Fibroblast of the conjunctiva (primary cell): ENCODE measurements around the gene CASZ1.

Source experiments
- DNase-seq: peaks from one replicate; pipeline ENCODE4 v3.0.0-alpha.2; 2010; ENCODE audit warnings: low read depth

The CASZ1 gene

DNA sequence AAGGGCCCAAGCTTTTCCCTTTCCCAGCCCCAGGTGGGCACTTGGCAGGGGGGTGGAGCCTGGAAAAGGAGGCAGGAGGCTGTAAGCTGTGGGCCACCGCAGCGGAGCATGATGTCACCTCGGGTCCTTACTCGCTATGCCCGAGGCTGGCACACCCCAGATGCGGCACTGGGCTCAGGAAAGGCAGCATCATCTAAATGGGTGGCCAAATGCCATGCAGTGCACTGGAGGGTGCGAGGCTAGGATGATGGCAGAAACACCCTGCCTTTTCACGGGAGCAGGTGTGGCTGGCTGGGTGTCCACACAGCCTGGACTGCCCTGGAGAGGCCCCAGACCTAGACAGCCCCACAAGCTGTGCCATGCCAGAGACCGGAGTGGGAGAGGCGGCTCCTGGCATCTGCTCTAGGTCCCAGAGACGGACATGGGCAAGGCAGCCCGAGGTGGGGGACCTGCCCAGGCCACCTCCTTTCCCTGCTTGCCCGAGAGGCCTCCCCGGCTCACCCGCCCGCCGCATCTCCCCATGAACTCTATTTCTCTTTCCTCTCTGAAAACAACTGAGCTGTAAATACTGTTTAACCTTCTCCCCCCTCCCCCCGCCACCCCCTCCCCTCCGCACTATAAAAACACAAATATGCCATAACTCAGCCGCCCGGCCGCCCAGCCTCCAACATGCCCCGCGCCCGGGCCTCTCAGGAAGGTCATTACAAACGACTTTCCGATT, 124.7 kb downstream of the CASZ1 start:
- DNase-seq, result no peak

DNA sequence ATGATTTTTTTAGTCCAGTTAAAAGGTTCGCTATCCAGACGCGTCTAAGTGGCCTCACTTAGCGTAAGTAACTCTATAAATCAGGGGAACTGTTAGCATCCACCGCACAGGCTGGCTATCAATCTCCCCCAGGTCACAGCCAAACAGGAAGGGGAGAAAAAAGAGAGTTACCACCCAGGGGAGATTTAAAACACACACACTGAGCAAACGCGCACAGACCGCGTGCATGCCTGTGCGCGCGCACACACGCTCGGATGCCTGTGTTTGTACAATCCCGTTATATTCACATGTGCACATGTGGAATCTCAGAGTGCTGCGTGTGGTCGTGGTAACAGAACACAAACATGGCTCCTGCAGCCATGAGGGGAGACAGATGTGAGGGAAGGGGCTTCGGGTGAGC, 125.4 kb downstream of the CASZ1 start:
- DNase-seq, result no peak

DNA sequence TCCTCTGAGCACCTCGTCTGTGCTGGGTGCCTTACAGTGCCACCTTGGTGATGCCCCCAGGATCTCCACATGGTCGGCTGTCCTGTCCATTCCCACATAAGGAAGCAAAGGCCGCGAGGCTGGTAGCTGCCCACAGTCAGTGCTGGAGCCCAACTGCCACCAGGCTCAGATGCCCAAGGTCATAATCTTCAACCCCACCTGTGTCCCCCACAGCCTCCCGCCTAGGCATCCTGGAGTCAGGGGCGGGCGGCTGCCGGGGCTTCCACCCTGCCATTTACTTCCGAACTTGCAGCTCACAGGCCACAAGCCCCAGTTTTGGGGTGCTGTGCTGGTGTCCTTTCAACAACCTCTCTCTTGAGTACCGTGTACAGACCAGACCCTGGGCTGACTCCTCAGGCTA, 126.3 kb downstream of the CASZ1 start:
- DNase-seq, result no peak

DNA sequence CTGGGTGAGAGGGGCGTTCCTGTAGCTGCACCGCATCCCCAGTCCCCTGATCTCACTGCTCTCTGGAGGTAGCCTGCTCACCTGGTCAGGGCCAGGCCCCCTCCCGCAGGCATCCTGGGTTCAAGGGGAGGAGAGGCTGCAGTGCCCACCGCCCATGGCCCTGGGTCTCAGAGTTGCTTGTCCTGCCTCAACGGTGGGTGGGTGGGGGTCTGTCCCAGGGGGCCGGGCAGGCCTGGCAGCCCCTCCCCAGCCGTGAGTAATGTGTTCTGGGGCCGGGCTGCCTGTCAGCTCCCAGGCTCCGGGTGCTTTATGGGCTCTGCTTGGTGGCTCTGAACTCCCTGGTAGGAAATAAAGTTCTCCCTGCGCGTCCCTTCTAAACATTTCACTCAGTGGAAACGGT, 126.9 kb downstream of the CASZ1 start:
- DNase-seq, result no peak

DNA sequence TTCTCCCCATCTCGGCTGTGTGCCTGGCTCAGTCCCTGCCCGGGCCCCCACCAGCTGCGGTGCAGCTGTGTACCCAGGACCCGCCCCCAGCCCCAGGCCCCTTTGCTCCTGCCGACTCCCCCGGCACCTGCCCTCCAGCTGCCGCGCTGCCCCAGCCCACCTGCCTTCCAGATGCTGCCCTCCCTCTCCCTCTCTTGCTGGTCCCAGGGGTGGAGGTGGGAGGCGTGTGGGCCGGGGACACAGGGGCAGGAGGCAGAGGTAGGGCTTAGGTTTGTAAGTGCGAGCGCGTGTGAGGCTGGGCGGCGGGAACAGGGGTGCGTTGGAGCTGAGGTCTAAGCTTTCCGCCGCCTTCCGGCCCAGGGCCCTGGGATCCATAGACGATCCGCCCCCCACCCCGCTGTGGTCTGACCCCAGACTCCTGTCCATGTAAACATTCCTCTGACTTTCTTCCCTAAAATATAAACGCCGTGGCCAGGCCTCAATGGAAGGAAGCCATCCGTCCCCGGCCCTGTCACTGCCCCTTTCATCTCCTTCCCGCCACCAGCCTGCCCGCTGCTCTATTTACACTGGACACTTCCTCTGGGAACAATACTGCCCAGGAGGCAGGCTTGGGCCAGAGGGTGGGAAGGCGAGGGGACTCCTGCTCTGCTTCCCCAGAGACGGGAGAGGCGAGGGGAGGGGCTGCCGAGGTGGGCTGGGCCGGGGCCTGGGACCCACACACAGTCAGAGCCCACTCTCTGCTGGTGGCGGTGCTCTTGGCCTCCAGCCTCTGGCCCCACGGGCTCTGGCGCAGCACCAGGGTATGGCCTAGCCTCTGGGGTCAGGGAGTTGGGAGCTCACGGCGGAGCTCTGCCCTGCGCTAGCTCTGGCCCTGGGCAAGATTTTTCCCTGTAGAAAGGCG, 128.3 kb downstream of the CASZ1 start:
- no peak for DNase-seq

DNA sequence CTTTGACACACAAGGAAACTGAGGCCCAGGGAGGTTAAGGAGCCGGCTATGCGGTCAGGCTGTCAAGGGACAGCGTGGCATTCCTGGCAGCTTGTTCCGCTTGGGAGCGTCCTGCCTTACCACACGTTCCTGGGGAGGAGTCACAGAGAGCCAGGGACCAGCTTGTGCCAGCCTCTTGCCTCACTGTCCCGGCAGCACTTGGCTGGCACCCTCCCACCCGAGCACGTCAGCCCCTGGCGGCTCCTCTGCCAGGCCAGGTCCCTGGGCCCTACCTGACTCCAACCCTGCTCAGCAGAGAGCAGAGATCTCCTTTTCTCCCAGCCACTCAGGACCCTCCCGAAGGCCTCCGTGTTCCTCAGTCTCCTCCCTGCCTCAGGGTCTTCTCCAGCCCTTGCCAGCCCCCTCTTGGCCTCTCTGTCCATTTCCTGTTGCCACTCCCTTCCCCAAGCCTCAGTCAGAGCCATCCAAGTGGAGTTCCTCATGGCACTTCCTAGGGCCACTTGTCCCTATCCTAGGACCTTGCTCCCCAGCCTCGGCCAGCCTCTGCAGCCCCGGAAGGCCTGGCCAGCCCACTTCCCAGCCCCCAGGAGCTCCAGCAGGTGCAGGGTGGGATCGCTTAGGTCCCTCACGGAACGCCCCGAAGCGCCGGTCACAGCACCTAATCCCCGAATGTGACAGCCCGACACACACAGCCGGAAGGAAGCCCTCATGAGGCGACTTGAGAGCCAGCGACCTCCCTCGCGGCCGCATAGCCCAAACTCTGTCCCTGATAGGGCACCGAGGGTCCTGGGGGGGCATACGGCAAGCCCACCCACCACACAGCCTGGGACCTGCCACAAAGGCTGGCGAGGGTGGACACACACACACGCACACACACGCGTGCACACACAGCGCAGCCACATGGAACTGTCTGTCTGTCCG, 130.3 kb downstream of the CASZ1 start:
- no peak for DNase-seq

DNA sequence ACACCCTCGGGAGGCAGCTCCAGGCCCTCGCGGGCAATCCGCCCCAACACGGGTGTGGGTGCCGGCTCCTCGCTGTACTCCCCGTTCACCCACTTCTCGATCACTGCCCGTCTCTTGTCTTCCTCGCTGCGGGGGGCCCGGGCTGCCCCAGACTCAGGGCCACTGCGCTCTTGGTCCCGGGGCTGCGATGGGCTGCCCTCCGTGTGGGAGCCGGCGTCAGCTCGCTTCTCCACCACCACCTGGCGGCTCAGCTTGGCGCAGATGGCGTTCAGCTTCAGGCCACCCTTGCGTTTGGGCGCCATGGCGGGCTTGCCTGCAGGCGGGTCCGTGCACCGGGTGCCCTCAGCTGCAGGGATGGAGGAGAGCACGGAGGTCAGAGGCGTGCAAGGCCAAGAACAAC, 131.2 kb downstream of the CASZ1 start:
- DNase-seq, result no peak

DNA sequence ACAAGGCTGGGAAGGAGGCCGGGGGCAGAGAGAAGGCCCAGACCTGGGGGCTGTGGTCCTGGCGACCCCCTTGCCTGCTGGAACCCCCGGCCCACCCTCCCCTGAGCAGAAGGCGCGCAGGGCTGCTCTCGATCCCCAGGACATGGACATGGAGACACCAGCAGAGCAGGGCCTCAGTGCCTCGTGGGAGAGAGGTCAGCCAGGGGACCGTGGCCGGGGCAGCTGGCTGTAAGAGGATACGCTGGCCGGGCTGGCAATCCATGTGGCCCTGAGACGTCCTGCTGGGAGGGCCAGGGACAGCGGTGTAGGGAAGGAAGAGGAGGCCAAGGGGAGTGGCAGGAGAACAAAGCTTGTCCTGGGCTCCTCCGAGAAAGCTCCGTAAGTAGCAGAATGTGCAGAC, 132.2 kb downstream of the CASZ1 start:
- no peak for DNase-seq

DNA sequence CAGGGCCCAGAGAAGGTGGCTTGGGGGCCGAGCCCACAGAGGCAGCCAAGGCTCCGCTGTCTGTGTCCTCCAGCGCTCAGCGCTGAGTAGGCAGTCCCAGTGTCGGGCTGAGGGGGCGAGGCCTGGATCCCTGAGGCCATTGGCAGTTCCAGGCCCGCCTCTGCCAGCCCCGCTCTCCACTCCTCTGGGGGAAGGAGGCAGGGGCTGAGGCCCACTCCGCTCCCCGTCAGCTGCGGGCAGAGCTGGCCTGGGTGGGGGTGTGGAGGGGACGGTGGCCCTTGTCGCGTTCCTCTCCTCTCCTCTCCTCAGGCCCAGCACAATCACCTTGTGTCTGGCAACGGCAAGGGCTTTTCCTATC, 132.8 kb downstream of the CASZ1 start:
- DNase-seq, result no peak

DNA sequence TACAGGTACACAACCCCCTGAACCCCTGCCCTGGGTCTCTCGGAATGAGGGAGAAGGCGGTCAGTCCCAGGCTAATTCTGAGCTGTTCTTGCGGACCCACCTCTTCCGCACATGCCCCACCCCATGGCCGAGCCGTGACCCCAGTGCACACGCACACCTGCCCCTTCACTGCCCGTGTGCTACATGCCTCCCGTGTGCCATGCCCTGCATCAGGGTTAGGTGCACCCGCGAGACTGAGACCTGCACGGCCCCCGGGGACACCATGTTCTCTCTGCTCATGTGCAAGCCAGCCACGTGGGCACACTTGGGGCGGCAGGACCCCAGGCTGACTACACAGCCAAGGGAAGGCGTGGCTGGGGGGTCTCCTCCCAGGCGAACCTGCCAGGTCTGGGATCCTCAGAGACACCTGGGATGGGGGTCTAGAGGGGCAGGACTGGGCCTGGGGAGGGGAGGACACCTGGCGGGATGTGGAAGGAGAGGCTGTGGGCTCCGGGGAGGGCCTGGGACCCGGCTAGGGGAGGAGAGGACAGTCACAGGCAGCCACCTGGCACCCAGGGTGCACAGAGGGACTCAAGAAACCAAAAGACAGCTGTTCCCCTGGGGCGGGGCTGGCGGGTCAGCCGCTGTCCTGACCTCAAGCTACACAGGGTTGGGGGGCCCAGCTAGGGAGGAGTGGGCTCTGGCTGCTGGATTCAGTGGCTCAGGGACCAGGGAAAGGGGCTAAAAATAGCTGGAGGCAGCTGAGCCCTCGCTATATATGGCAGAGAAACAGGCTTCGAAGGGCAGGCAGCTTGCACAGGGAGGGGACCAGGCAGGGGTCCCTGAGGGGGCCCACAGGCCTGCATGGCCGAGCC, 133.4 kb downstream of the CASZ1 start:
- no peak for DNase-seq

DNA sequence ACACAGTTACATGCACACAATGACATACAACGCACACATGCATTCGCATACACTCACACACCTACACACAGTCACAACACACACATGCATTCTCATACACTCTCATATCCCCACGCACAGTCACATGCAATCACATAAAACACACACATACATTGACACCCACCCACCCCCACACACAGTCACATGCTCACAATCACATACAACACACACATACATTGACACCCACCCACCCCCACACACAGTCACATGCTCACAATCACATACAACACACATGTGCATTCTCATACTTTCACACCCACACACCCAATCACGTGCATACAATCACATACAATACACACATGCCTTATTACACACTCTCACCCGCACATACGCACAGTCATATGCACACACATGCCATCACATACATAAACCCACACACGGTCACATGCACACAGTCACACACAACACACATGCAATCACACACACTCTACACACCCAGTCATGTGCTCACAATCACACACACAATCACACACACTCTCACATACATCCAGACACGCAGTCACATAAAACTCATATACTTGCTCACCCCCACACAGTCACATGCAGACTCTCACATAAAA, 134.3 kb downstream of the CASZ1 start:
- DNase-seq, result no peak

DNA sequence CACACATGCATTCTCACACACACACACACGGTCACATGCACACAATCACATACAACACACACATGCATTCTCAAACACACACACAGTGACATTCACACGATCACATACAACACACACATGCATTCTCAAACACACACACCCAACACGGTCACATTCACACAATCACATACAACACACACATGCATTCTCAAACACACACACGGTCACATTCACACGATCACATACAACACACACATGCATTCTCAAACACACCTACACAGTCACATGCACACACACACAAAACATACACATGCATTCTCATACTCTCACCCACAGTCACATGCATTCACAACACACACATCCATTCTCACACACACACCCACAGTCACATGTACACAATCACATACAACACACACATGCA, 135.0 kb downstream of the CASZ1 start:
- no peak for DNase-seq

DNA sequence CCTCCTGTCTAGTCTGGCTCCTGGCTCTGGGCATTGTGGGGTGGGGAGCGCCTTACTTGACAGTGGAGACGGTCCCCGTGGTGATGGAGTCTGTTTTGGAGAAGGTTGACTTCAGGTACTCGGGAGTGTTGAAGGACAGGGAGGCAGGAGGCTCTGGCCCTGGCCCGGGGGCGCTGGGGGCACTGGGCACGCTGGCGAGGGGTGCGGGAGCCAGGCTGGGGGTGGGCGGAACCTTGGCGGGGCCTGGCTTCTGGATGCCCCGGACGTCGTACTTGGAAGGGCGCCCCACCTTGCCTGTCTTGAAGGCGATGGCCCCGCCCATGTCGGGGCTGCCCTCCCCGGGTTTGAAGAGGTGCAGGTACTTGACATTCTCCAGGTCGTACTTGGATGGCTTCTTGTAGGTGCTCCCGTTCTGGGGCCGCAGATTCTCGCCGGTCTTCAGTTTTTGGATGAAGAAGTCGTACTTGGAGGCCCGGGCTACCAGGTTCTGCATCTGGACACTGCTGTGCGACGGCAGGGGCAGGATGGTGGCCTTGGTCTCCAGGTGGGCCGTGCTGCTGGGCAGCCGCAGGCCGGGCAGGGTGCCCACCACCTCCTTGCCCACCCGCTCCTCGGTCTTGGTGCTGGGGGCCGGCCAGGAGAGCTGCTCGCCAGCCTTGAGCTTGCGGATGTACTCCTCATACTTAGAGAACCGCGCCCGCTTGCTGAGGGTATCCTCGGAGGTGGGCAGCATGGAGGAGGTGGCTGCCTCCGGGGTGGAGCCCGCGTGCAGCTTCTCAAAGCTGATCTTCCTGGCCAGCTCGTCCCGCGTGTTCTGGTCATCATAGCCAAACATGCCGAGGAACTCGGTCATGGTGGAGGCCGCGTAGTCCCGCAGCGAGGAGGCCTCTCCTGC, 136.6 kb downstream of the CASZ1 start:
- DNase-seq, result no peak

DNA sequence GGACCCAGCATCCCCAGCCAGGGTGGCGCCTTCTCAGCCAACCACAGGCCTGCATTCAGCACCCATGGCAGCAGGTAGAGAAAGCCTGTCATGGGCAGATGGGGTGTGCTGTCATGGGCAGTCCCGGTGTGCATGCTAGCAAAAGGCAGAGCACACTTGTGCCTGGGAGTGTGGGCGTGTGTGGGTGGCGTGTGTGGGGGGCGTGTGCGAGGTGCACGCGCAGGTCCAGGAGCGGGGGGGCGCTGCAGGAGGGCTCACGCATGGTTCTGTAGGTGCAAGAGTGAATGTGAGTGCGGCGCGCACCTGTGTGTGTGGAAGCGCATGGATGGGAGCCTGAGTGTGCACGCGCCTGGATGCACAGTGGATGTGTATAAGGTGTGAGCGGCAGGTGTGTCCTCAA, 137.2 kb downstream of the CASZ1 start:
- no peak for DNase-seq

DNA sequence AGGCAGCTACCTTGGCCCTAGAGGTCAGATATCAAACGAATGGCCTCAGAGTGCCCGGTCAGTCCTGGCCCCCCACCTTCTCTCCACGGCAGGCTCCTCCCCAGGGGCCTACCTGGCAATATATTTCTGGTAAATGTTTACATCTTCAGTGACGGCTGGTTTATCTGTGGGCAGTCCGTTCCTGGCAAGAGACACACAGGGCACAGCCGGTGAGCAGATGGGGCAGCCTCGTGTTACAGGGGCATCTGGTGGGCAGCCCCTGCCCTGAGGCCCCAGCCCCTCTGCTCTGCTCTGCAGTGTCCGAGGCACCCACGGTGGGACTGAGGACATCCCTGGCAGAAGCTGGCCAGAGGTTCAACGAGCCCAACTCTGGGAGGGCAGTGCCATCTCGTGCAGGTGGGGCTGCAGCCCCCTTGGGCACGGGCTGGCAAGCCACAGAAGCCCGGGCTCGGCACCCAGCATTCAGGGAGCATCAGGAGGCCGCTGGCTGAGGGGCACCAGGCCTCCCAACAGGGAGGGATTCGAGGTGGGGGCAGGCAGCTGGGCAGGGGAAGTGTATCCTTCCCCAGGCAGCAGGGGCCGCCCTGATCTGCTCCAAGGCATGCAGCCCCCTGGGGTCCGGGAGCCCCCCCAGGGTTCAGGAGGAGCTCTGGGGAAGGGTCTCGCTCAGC, 137.9 kb downstream of the CASZ1 start:
- DNase-seq, result no peak

DNA sequence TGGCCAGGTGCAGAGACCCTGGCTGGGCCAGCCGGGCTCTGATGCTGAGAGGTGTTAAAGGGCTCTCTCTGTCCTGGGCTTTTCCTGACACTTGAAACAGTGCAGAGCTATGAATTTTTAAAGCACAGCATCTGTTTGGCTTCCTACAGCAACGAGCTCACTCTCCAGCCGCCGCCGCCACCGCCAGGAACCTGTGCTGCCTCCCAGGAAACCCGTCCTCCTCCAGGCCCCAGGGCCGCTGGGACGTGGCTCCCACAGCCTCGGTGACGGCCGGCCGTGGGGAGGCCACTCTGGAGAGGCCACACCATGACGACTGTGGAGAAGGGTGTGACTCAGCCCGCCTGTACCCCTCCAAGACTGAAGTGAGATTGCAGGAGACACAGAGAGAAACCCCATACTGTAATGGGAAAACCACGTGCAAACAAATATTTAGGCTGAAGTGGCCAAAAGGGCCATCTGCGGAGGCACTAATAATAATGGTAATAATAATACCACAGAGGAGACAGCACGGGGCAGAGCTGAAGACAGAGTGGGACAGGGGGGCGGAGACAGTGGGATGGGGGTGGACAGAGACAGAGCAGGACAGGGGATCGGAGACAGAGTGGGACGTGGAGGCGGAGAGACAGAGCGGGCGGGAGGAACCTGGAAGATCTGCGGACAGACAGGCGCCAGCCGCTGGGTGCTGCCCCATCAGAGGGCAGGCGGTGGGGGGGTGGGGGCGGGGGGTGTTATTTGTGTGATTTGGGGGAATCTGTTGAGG, 139.2 kb downstream of the CASZ1 start:
- DNase-seq, result no peak

DNA sequence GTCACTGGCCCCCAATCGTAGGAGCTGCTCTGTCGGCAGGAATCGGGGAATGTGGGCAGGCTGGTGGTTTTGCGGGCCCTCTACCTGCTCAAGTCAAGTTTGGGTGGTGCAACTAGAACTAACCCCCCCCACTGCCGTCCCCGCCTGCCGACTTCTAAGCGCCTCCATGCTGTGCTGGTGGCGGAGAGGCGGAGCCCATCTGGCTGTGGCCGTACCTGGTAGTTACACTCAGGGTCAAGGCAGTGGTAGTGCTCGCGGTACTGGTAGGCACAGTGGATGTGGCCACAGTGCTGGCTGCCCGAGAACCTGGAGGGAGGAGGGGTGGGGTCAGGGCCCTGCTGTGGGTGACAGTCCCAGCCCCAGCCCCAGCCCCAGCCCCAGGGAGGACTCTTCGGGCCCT, 140.0 kb downstream of the CASZ1 start:
- DNase-seq, result no peak

DNA sequence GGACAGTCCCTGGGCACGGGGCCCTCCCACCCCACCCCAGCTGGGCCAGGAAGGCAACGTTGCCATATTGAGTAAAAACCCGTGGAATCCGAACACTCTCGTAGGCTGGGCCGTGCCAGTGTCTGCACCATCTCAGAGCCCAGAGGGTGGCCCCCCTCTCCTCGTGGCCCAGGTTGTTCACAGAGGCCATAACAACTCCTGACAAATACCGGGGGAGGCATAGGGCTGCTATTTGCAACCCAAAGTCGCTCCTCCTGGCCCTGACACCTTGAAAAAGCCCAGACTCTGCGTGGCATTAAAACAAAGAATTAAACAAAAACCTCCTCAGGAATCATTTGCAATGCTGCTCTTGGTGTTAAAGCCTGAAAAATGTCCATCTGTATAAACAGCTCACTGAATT, 141.4 kb downstream of the CASZ1 start:
- DNase-seq, result no peak
